Stimulated activated CD8-positive, alpha-beta memory T cell treated with anti-CD3 and anti-CD28 coated beads, Interleukin-12 subunit alpha, Interleukin-12 subunit beta, amount 100 ng/mL, for 24 hours (primary cell): ENCODE results near the gene RUNDC3A.

Experiments
- DNase-seq: peaks from one replicate; pipeline ENCODE4 v3.0.0-alpha.2; 2020; ENCODE audit errors: extremely low read depth

Gene RUNDC3A

DNA sequence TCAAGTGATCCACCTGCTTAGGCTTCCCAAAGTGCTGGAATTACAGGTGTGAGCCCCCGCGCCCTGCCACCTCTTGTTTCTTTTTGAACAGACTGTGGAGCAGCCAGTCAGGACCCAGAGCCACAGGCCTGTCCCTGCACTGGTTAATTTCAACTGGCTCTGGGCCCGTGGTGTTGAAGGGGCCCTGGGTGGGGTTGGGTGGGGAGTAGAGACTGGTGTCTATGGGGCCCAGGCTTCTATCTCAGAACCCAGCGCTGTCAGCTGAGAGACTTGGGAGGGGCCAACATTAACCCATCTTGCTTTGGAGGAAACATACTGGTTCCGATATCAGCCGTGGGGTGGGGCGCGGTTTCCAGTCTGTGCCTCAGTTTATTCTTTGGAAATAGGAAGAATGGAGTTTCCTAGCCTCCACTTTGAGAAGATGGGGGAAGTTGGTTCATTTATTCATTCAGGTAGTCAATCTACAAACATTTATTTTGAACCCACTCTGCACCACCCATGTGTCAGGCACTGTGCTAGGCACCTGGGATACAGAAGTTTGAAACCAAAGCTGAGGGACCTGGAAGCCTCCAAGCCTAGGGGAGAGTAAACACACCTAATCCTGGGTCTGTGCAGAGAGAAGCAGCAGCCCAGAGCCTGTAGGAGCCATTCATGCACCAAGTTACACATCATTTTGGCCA is 24.9 kb upstream of the RUNDC3A start:
- no peak for DNase-seq

GRCh38 chr17:44284024-44284400 is 24.4 kb upstream of the RUNDC3A start:
- DNase-seq, result no peak

GRCh38 chr17:44287651-44288050 is 20.8 kb upstream of the RUNDC3A start:
- DNase-seq, result no peak

DNA sequence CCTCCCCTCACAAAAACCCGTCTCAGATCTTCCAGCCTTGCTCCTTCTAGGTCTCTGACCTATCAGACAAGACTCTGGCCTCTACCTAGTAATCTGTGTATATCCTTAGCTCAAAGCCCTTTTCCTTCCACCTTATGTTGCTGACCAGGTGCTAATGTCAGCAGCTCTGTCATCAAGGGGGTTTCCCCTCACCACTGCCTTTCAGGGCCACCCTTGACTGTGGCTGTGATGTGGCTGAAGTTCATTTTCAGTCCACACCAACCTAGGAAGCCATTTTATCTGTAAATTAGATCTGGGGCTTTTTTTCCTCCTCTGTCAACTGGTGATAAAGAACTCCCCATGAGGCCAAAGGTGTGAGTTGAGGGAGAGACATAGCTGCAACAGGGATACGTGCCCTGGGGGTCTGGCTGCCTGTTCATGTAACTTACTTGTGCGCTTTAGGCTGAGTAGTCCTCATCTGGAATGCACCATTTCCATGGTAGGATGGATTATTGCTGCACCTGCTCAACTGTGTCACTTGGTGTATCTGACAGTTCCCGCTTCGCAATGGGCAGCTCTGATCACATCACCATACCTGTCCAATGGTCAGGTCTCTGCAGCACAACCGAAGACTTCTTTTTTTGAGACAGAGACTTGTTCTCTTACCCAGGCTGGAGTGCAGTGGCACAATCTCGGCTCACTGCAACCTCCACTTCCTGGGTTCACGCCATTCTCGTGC is 14.7 kb upstream of the RUNDC3A start:
- no peak for DNase-seq

DNA sequence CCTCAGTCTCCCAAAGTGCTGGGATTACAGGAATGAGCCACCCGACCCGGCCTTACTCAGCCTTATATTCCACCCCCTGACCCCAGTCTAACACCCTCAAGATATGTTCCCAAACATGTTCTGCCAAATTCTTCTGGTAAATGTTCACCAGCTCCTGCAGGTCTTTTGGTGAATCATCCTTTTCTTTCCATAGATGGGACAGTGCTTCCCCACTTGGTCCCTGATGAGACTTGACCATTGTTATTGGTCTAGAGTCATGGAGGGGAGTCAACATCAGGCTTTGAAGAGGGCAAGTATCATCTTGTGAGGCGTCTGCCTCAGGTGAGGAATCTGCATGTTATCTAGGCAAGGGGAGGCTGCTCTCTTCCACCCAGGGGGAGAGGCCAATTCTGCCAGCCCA is 10.4 kb upstream of the RUNDC3A start:
- no peak for DNase-seq

DNA sequence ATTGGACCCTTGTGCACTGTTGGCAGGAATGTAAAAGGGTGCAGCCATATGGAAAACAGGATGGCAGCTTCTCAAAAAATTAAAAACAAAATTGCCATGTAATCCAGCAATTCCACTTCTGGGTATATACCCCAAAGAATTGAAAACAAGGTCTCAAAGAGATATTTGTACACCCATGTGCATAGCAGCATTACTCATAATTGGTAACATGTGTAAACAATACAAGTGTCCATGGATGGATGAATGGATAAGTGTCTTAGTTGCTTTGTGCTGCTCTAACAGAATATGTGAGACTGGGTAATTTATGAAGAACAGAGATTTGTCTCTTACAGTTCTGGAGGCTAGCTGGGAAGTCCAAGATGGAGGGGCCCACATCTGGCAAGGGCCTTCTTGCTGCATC is 3.8 kb upstream of the RUNDC3A start:
- DNase-seq, result no peak

DNA sequence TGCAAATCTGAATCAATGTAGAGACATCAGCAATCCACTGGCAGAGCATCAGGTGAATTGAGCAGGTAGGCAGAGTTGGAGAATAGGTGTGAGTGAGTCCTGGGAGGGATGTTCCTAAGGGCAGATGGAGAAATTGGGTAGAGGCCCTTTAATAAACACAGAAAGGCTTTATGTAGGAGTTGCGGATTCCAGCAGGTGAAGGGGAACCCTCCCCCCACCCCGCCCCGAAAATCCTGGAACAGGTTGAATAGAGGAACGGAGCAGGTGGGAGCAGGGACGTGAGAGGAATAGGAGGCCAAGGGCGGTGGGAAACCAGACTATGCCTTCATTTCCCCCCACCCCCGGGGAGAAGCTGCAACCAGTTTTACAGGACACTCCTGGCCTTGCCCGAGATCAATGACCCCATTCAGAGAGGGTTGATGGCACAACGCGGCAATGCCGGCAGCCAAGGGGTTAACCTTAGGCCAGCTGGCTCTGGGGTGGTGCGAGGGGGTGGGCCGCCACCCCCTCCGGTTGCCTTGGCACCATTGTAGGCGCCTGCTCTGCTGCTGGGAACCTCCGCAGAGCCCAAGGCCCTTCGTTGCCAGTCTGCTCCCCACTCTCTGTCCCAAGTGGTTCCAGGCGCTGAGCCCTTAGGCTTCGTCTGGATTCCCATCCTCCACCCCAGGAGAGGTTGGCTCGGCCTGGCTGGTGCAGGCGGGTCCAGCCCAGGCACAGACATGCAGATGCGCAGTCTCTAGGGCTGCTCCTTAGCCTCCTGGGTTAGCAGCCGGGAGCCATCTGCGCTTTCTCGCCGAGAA is 814 bp upstream of the RUNDC3A start:
- no peak for DNase-seq

GRCh38 chr17:44308865-44309264 is 464 bp downstream of the RUNDC3A start:
- DNase-seq, result no peak

GRCh38 chr17:44309472-44309871 is 1.1 kb downstream of the RUNDC3A start:
- DNase-seq, result no peak

DNA sequence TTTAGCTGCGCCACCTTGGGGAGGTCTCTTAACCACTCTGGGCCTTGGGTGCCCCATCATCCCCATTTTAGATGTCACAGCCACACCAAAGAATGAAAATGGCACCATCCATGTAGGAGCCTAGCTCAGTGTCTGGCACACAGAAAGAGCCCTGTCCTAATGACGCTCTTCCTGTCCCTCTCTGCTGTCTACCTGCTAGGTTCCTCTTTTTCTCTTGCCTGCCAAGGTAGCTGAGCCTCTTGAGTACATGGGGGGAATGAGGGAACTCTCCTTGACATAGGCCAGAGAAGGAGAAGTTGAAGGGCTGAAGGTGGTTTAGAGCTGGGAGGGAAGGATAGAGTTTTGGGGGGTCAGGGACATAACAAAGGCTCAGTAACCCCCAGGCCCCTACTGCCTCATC is 1.8 kb downstream of the RUNDC3A start:
- DNase-seq, result no peak

- no peak for DNase-seq
Measured at GRCh38 chr17:44310609-44311376, 2.4 kb downstream of the RUNDC3A start.

DNA sequence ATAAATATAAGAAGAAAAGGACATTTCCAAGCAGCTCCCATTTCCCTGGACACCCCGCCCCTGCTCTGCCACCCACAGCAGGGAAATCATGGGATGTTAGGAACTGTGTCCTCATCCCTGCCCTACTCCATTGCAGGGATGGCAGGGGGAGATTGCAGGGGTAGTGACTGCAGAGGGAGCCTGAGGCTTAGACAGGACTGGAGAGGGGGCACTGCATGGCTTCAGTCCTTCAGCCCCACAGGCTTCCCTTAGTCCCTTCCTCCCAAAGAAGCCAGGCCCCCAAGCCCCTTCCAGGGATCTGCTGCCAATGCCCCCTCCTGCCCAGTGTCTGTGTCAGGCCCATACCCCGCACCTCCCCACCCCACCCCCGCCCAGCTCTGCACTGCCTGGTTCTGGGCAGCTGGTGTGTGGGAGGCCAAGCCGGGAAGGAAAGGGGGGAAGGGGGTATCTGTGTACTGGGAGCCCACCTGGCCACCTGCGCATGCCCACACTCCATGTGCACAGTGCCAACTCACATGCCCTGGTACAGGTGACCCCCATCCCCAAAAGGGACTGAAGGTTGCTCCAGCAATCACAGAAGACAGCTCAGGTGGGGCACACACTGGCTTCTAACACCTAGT is 3.3 kb downstream of the RUNDC3A start:
- DNase-seq, result no peak

DNA sequence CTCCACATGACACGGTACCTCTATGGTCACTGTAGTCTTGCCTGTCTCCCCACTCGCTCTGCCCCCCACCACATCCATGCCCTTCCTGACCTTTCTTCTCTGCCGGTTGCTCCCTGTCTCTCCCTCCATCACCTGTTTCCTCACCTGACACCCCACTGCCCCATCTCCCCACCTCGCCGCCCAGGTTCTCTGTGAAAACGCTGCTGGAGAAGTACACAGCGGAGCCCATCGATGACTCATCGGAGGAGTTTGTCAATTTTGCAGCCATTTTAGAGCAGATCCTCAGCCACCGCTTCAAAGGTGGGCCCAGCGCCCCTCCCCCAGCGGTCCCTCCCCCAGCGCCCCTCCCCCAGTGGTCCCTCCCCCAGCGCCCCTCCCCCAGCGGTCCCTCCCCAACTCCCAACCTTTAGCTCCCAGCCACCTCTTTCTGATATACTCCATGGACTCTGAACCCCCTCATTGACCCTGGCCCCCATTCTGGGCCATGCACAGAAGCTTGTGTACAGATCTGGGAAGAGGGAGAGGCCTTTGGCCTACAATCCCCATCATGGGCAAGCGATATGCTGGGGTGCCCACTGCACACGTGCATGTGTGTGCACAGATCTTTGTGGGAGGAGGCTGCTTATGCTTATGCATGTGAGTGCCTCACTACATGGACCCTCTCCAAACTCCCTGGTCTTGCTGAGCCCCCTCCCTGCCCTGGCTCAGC is 4.1 kb downstream of the RUNDC3A start:
- no peak for DNase-seq

GRCh38 chr17:44314031-44314430 is 5.6 kb downstream of the RUNDC3A start:
- no peak for DNase-seq

GRCh38 chr17:44314524-44314868 is 6.1 kb downstream of the RUNDC3A start:
- DNase-seq, result no peak

DNA sequence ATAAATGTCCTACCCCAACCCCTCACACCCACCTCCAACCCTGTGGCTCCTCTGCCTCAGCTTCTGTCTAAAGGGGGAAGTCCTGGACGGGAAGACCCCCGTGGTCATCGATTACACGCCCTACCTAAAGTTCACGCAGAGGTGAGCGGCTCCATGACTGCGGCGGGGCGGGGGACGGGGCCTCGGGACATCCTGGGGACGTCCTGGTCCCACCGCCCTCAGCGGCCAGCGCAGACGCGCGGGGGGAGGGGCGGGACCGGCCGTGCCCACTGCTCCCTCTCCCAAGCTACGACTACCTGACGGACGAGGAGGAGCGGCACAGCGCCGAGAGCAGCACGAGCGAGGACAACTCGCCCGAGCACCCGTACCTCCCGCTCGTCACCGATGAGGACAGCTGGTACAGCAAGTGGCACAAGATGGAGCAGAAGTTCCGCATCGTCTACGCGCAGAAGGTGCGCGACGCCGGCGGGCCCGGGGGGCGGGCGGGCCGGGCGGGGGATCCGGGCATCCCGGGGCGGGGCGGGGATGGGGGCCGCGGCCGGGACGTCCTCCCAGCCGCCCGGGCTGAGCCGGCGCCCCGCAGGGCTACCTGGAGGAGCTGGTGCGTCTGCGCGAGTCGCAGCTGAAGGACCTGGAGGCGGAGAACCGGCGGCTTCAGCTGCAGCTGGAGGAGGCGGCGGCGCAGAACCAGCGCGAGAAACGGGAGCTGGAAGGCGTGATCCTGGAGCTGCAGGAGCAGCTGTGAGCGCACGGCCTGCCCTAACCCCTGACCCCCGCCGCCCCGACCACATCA is 6.7 kb downstream of the RUNDC3A start:
- DNase-seq, result no peak

- no peak for DNase-seq
Measured at GRCh38 chr17:44315760-44316731, 7.6 kb downstream of the RUNDC3A start.

- DNase-seq, result no peak
Measured at GRCh38 chr17:44317545-44317944, 9.1 kb downstream of the RUNDC3A start.
